ENCODE data around the gene TGFB1. TPM values are rescaled to one million over a fixed set of nuclear protein-coding genes. Genes with fewer than 3 reads are reported as not detected.
"Not testable (repeated sequence)": the region's sequence is repeated elsewhere in the genome, so short reads cannot be mapped to it uniquely, and the experiment has no call there.

The TGFB1 gene
- total RNA-seq, 1 donor from 2014 or later = 25.7 TPM

DNA sequence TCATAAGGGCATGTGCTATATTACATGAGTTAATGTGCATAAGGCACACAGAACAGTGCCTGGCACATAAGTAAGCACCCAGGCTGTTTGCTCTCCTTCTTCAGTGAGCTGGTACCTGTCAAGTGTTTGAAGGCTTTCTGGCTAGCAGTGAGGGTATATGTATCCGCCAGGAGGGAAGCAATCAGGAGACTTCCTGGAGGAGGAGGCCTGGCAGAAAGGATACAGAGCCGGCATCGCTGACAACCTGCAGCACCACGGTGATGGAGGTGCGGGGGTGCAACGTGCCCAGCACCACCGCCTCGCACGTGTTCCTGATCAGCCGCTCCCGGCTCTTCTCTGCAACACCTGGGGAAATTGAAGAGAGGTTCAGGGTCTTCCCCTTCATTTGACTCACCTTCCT is 37.9 kb upstream of the TGFB1 start:
- no peak for TF ChIP-seq CTCF (IDR thresholded peaks at IDR 0.05; ENCODE audit: insufficient read depth, low read length, poor library complexity, severe bottlenecking)
- no peak overlapping the region for H3K4me3 ChIP-seq (ENCODE audit: low read depth, low read length)
- H3K27me3 ChIP-seq (ENCODE audit: control insufficient read depth, insufficient read depth, low read length) = no peaks in the 10 kb centered on the region
- no peak for DNase-seq (ENCODE audit: low read depth)
- peaks cover 1% of the 10 kb centered on the region for H3K36me3 ChIP-seq (ENCODE audit: control insufficient read depth, insufficient read depth, low read length)

GRCh38 chr19:41386442-41386841 is 32.7 kb upstream of the TGFB1 start:
- Histone ChIP-seq H3K4me3 (ENCODE audit: low read depth, low read length) (no peak overlapping the region), H3K36me3 (ENCODE audit: control insufficient read depth, insufficient read depth, low read length) (peaks cover 1% of the 10 kb centered on the region), H3K27me3 (ENCODE audit: control insufficient read depth, insufficient read depth, low read length) (no peaks in the 10 kb centered on the region)
- no peak for DNase-seq (ENCODE audit: low read depth)
- no peak for TF ChIP-seq CTCF (IDR thresholded peaks at IDR 0.05; ENCODE audit: insufficient read depth, low read length, poor library complexity, severe bottlenecking)

DNA sequence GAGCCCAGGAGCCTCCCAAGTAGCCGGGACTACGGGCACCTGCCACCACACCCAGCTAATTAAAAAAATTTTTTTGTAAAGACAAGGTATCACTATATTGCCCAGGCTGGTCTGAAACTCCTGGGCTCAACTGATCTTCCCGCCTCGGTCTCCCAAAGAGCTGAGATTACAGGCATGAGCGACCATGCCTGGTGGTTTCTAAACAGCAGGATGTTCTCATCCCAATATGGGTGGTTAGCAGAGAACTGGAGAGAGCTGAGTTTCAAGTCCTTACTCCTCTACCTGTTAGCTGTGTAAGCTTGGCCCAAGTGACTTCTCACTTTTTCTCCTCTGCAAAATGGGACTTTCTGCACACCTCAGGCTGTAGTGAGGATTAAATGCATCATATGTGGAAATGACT is 30.6 kb upstream of the TGFB1 start:
- no peaks in the 10 kb centered on the region for H3K27me3 ChIP-seq (ENCODE audit: control insufficient read depth, insufficient read depth, low read length)
- H3K36me3 ChIP-seq (ENCODE audit: control insufficient read depth, insufficient read depth, low read length) = no peaks in the 10 kb centered on the region
- H3K4me3 ChIP-seq (ENCODE audit: low read depth, low read length) = no peak overlapping the region
- TF ChIP-seq CTCF (IDR thresholded peaks at IDR 0.05; ENCODE audit: insufficient read depth, low read length, poor library complexity, severe bottlenecking) = no peak
- no peak for DNase-seq (ENCODE audit: low read depth)

DNA sequence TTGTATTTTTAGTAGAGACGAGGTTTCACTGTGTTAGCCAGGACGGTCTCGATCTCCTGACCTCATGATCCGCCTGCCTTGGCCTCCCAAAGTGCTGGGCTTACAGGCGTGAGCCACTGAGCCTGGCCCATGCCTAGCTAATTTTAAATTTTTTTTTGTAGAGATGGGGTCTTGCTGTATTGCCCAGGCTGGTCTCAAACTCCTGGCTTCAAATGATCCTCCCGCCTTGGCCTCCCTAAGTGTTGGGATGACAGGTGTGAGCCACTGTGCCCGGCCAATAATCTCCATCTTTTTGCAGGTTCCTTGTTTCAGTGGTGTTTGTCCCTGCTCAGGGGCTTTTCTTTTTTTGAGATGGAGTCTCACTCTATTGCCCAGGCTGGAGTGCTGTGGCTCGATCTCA is 27.8 kb upstream of the TGFB1 start:
- DNase-seq (ENCODE audit: low read depth); H3K4me3 ChIP-seq (ENCODE audit: low read depth, low read length); H3K36me3 ChIP-seq (ENCODE audit: control insufficient read depth, insufficient read depth, low read length); H3K27me3 ChIP-seq (ENCODE audit: control insufficient read depth, insufficient read depth, low read length): not testable (repeated sequence)

DNA sequence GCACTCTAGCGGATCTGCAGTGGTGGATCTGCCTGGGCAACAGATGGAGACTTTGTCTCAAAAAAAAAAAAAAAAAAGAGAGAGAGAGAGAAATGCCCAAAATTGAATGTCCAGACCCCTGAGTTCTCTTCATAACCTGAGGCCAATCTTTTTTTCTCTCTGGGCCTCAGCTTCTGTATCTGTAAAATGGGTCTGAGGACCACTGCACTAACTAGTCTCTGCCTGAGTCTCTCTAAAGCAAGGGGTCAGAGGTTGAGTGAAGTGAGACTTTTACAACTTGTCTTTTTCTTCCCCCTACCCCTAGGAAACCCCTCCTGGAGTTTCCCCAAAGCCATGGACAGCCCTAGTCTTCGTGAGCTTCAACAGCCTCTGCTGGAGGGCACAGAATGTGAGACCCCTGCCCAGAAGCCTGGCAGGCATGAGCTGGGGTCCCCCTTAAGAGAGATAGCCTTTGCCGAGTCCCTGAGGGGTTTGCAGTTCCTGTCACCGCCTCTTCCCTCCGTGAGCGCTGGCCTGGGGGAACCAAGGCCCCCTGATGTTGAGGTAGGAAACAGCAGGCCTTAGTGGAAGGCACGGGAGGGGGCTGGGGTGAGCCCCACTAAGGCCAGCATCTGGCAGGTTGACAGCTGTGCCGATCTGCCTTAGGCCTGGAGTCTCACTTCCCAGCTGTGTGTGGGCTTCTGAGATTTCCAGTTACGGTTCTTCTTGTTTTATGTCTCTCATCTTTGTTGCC is 24.4 kb upstream of the TGFB1 start:
- no peaks in the 10 kb centered on the region for H3K36me3 ChIP-seq (ENCODE audit: control insufficient read depth, insufficient read depth, low read length)
- no peaks in the 10 kb centered on the region for H3K27me3 ChIP-seq (ENCODE audit: control insufficient read depth, insufficient read depth, low read length)
- peak; percentile 36 for TF ChIP-seq CTCF (IDR thresholded peaks at IDR 0.05; ENCODE audit: insufficient read depth, low read length, poor library complexity, severe bottlenecking)
- DNase-seq (ENCODE audit: low read depth) = no peak
- H3K4me3 ChIP-seq (ENCODE audit: low read depth, low read length) = no peak overlapping the region

DNA sequence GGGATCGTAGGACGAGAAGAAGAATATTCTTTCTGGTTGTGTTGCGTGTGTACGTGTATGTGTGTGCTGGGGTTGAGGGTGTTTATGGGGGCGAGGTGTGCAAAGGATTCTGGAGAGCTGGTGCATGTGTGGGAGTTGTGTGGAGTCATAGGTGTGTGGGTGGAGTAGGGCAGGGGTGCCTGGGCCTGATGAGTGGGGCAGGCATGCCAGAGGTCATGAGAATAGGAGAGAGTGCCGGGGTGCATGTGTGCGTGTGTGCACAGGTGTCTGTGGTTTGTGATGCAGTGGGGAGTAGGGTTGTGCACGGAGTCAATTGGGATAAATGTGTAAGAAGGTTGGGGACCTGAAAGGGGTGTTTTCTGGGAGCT is 23.3 kb upstream of the TGFB1 start:
- TF ChIP-seq CTCF (IDR thresholded peaks at IDR 0.05; ENCODE audit: insufficient read depth, low read length, poor library complexity, severe bottlenecking) = no peak
- DNase-seq (ENCODE audit: low read depth) = no peak
- Histone ChIP-seq H3K4me3 (ENCODE audit: low read depth, low read length) (peak overlapping the region; percentile 64), H3K27me3 (ENCODE audit: control insufficient read depth, insufficient read depth, low read length) (no peaks in the 10 kb centered on the region), H3K36me3 (ENCODE audit: control insufficient read depth, insufficient read depth, low read length) (no peaks in the 10 kb centered on the region)

Measured in kidney epithelial cell (primary cell).